Suppressor macrophage treated with lipopolysaccharide for 4 hours (primary cell): ENCODE results near the gene DOCK2.
"Not testable (repeated sequence)": the region's sequence is repeated elsewhere in the genome, so short reads cannot be mapped to it uniquely, and the experiment has no call there.

Experiments
- DNase-seq: peaks from one replicate; pipeline ENCODE4 v3.0.0-alpha.2; 2020

DOCK2 gene

GRCh38 chr5:170070556-170071412, 433.7 kb downstream of the DOCK2 start:
- no peak for DNase-seq

GRCh38 chr5:170071748-170072147, 434.7 kb downstream of the DOCK2 start:
- DNase-seq = no peak

- no peak for DNase-seq
Measured at GRCh38 chr5:170075696-170076095, 438.6 kb downstream of the DOCK2 start.

- no peak for DNase-seq
Measured at GRCh38 chr5:170076211-170076610, 439.1 kb downstream of the DOCK2 start.

GRCh38 chr5:170076739-170077138, 439.7 kb downstream of the DOCK2 start:
- DNase-seq = no peak

- DNase-seq = no peak
Measured at GRCh38 chr5:170077526-170077925, 440.5 kb downstream of the DOCK2 start.

- no peak for DNase-seq
Measured at GRCh38 chr5:170078458-170078857, 441.4 kb downstream of the DOCK2 start.

GRCh38 chr5:170078931-170079330, 441.9 kb downstream of the DOCK2 start:
- no peak for DNase-seq

- DNase-seq = no peak
Measured at GRCh38 chr5:170080217-170080616, 443.1 kb downstream of the DOCK2 start.

- DNase-seq = no peak
Measured at GRCh38 chr5:170080786-170081445, 443.8 kb downstream of the DOCK2 start.

- no peak for DNase-seq
Measured at GRCh38 chr5:170081616-170082015, 444.5 kb downstream of the DOCK2 start.

GRCh38 chr5:170082701-170083100, 445.6 kb downstream of the DOCK2 start:
- DNase-seq = no peak

- no peak for DNase-seq
Measured at GRCh38 chr5:170087168-170087817, 450.2 kb downstream of the DOCK2 start.

- no peak for DNase-seq
Measured at GRCh38 chr5:170092455-170093101, 455.5 kb downstream of the DOCK2 start.

- not testable (repeated sequence) for DNase-seq
Measured at GRCh38 chr5:170094329-170094728, 457.3 kb downstream of the DOCK2 start.

GRCh38 chr5:170095646-170096045, 458.6 kb downstream of the DOCK2 start:
- peak; percentile 85 for DNase-seq

- peak; percentile 63 for DNase-seq
Measured at GRCh38 chr5:170097934-170098333, 460.9 kb downstream of the DOCK2 start.

GRCh38 chr5:170100066-170100943, 463.2 kb downstream of the DOCK2 start:
- peak; percentile 89 for DNase-seq

GRCh38 chr5:170103447-170103846, 466.4 kb downstream of the DOCK2 start:
- DNase-seq = no peak

- DNase-seq = no peak
Measured at GRCh38 chr5:170104299-170104698, 467.2 kb downstream of the DOCK2 start.

GRCh38 chr5:170104710-170105109, 467.6 kb downstream of the DOCK2 start:
- DNase-seq = no peak
